SJSA1 (cell line): ENCODE data around the gene AKAP8L. TPM values are rescaled to one million over a fixed set of nuclear protein-coding genes. Genes with fewer than 3 reads are reported as not detected.
A peak's percentile ranks its signal among the peaks of the same experiment; 100 is the strongest.

Experiments used
- DNase-seq, 2 experiments: peaks; one replicate each; pipeline ENCODE4 v3.0.0-alpha.2; 2015 to 2020; ENCODE audit warnings: low spot score in 2 of 2, low read depth in 1 of 2
- H3K27ac ChIP-seq: fragments of 250-450 bp; sonication (Bioruptor Pico); 2 replicates; pipeline ENCODE4 v1.5.1; 2020; ENCODE audit warnings: mild to moderate bottlenecking, moderate library complexity
- H3K27me3 ChIP-seq: fragments of 250-450 bp; sonication (Bioruptor Pico); replicated peaks from 2 replicates; pipeline ENCODE4 v1.5.1; 2020; ENCODE audit warnings: mild to moderate bottlenecking, moderate library complexity
- H3K36me3 ChIP-seq: fragments of 250-450 bp; sonication (Bioruptor Pico); 2 replicates; pipeline ENCODE4 v1.5.1; 2020; ENCODE audit warnings: mild to moderate bottlenecking
- H3K4me1 ChIP-seq: fragments of 250-450 bp; sonication (Bioruptor Pico); replicated peaks from 2 replicates; pipeline ENCODE4 v1.6.1; 2021; ENCODE audit warnings: mild to moderate bottlenecking
- H3K4me3 ChIP-seq: fragments of 250-450 bp; sonication (Bioruptor Pico); 2 replicates; pipeline ENCODE4 v1.5.1; 2020; ENCODE audit warnings: mild to moderate bottlenecking
- H3K9me3 ChIP-seq: fragments of 250-450 bp; sonication (Bioruptor Pico); replicated peaks from 2 replicates; pipeline ENCODE4 v1.5.1; 2020; ENCODE audit warnings: mild to moderate bottlenecking
- total RNA-seq: library from RNA; depleted of rRNA; stranded (reverse); fragments of >200 nt; shearing (Covaris generic); gene quantifications from 2 replicates; pipeline ENCODE4 v1.2.3, GENCODE V29; 2014

AKAP8L gene
- total RNA-seq, 1 experiment from 2014 or later: 82.0 TPM

DNA sequence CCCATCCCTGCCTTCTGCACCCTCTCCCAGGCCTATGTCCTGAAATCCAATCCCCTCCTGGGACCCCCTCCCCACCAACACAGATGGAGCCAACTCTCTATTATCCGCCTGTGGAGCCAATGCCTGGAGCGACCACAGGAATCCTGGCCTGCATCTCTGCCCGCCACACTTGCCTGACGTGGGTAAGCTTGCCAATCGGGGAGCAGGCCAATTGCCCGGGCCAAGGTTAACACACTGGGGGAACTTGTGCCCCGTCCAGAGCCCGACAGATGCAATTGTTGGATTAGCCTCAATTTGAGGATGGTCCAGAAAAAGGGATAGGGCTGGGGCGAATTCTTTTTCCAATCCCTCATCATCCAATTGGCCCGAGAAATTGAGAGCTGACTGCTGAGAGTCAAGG is 25.1 kb upstream of the AKAP8L start:
- Histone ChIP-seq H3K4me3 (no peak overlapping the region), H3K27me3 (no peaks in the 10 kb centered on the region), H3K27ac (no peak overlapping the region), H3K36me3 (no peaks in the 10 kb centered on the region), H3K9me3 (no peaks in the 10 kb centered on the region), H3K4me1 (no peaks in the 10 kb centered on the region; the same call in 1 of the 2 replicates)
- no peak for DNase-seq

DNA sequence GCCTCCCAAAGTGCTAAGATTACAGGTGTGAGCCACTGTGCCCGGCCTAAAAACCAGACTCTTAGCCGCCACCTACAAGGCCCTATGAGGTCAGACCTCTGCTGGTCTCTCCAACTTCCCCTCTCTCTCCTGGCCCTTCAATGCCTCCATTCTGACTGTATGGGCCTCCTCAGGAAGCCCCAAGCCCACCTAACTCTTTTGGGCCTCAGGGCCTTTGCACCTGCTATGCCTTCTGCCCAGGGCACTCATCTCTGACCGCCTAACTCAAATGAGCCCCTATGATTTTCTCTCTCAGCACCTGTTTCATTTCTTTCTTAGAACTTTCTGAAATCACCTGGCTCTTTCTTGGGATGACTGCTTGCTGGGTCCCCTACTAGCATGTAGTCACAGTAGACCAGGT is 24.5 kb upstream of the AKAP8L start:
- Histone ChIP-seq H3K9me3 (no peaks in the 10 kb centered on the region), H3K27me3 (no peaks in the 10 kb centered on the region), H3K4me3 (no peak overlapping the region), H3K36me3 (no peaks in the 10 kb centered on the region), H3K27ac (no peak overlapping the region), H3K4me1 (no peaks in the 10 kb centered on the region)
- DNase-seq: no peak

DNA sequence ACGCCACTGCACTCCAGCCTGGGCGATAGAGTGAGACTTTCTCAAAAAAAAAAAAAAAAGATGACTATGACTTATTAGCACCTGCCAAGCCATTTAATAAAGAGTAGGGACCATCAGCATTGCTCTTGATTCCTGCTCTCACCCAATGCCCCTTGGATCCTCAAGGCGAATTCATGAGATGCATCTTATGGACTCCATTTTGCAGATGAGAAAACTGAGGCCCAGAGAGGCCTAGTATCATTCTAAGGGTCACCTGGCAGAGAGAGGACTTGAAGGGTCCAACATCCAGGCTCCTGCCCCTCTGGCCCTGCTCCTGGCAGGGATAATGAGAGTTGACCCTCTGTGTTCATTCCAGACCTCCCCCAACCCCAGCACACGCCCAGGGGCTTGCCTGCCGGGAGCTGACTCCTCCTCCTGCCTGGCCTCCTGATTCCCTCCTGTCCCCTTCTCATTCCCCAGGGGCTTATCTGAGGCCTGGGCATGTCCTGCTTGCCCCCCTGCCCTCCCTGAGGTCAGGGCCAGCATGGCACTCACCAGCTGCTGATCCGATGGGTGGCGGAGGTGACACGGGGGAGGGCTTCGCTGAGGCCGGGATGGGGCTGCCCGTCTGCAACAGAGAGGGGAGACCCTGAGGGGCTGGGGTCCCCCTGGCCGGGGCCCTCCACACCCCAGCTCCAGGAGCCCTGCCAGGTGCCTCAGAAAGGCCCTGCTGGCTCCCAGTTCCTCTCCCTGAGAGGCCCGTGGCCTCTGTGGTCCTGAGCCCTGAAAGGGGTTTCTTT is 23.5 kb upstream of the AKAP8L start:
- Histone ChIP-seq H3K9me3 (no peaks in the 10 kb centered on the region), H3K27me3 (no peaks in the 10 kb centered on the region), H3K4me1 (no peaks in the 10 kb centered on the region), H3K27ac (no peak overlapping the region), H3K4me3 (no peak overlapping the region), H3K36me3 (no peaks in the 10 kb centered on the region)
- no peak for DNase-seq

DNA sequence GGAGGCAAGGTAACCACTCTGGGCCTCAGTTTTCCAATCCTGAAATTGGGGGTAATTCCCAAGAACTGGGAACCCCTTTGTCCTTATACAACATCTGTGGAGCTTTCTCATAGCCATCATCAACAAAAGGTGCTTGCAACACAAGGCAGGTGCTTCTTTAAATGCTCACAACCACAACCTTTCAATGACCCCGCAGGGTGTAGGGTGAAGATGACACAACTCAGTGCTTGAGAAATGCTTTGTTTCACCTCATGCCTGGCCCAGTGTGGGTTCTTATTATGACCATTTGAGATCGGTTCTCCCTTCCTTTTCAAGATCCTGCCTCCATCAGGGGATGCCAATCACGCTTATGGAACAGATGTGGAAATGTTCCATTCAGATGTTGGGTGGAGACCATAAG is 22.5 kb upstream of the AKAP8L start:
- Histone ChIP-seq H3K27ac (no peak overlapping the region), H3K36me3 (no peaks in the 10 kb centered on the region), H3K27me3 (no peaks in the 10 kb centered on the region), H3K4me1 (no peaks in the 10 kb centered on the region), H3K9me3 (no peaks in the 10 kb centered on the region), H3K4me3 (no peak overlapping the region)
- DNase-seq: no peak

DNA sequence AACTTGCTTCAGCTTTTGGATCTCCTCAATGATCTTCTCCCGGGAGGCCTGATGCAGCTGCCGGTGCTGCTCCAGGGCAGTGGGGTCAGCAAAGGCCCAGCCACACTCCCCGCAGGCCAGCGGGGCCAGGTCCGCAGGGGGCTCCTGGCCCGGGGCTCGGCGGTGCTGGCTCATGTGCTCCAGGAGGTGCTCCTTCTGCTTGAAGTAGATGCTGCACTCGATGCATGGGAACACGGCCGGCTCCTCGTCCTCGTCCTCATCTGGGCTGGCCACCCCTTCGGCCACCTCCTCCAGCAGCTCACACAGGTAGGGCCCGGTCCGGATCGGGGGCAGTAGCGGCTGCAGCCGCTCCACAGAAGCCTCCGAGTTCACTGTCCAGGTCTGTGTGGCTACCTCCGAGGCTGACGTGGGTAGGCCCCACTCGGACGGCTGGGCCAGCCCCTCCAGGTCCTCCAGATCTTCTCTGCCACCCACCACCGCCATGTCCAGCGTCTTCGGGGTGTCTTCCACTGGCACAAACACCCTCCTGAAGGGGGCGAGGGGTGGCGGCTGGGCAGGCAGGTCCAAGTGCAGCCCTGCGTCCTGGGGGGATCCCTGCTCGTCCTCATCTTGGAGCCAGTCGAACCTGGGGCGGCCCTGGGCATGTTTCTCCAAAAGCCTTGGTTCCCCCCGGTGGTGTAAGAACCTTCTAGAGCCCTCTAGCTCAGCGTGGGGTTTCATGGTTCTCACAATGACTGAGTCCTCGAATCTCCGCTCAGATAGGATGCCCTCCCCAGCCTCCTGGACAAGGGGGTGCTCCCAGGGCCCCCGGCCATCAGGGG is 21.2 kb upstream of the AKAP8L start:
- Histone ChIP-seq H3K27ac (no peak overlapping the region), H3K9me3 (no peaks in the 10 kb centered on the region), H3K36me3 (no peaks in the 10 kb centered on the region), H3K4me1 (no peaks in the 10 kb centered on the region), H3K27me3 (no peaks in the 10 kb centered on the region), H3K4me3 (no peak overlapping the region)
- DNase-seq: no peak

DNA sequence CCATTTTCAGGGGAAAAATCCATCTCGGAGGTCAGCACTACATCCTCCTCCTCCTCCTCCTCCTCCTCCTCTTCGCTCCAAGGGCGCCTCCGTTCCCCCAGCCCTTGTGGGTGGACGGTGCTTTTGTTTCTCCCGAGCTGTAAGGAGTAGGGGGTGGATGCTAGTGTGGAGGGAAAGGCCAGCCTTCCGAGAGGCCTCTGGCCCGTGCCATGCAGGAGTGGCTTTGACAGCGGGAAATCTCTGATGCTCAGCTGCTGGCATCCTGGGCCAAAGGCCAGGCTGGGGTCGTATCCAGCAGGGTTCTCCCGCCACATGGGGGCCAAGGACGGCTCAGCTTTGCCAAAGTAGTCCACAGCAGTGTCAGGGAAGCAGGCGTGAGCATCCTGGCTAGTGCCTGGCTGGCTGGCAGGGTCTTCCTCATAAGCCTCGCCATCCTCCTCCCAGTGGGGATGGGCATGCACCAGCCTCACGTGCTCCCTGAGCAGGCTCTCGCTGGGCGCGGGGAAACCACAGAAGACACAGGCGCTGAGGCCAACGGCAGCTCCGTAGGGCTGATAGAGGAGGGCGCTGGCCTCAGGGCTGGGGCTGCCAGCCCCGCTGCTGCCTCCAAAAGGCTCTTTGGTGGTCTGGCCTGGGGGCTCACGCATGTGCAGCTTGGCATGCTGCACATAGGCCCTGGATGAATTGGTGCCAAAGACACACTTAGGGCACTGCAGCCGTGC is 20.5 kb upstream of the AKAP8L start:
- Histone ChIP-seq H3K4me1 (no peaks in the 10 kb centered on the region), H3K4me3 (no peak overlapping the region), H3K27ac (no peak overlapping the region), H3K9me3 (no peaks in the 10 kb centered on the region), H3K36me3 (no peaks in the 10 kb centered on the region), H3K27me3 (no peaks in the 10 kb centered on the region)
- no peak for DNase-seq

DNA sequence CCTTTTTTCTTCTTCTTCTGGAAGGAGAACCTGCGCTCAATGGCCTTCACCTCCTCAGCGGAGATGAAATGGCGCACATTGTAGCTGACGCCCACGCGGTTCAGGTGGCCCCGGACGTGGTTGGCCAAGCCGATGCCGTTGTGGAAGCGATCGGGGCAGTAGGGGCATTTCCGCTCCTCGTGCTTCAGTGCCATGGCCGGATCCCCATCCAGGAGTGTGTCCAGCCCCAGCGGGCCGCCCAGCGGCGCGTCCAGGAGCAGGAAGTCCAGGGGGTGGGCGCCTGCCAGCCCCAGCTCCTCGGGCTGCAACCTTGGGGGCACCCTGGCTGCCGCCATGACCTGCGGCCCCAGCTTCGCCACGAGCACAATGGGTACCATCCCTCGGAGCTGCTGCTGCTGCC is 19.8 kb upstream of the AKAP8L start:
- Histone ChIP-seq H3K9me3 (no peaks in the 10 kb centered on the region), H3K27me3 (no peaks in the 10 kb centered on the region), H3K4me3 (no peak overlapping the region), H3K4me1 (peaks cover under 1% of the 10 kb centered on the region), H3K27ac (no peak overlapping the region), H3K36me3 (no peaks in the 10 kb centered on the region)
- no peak for DNase-seq

DNA sequence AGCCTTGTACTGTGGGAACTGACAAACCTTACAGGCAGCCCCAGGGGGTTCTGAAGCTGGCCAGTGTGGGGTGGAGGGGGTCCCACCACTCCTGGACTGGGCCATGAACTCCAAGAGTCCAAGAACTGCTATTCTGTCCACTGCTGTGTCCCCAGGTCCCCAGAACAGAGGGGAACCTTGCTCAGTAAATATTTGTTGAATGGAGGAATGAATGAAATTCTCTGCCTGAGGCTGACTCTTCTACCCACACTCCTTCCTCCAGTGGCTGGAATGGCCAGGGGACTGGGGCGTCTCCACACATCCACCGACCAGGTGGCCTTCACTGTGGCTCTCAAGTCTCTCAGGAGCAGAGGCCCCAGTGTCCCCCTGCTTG is 19.3 kb upstream of the AKAP8L start:
- Histone ChIP-seq H3K27me3 (no peaks in the 10 kb centered on the region), H3K4me1 (peaks cover 4% of the 10 kb centered on the region), H3K9me3 (no peaks in the 10 kb centered on the region), H3K27ac (no peak overlapping the region), H3K36me3 (no peaks in the 10 kb centered on the region), H3K4me3 (no peak overlapping the region)
- no peak for DNase-seq

DNA sequence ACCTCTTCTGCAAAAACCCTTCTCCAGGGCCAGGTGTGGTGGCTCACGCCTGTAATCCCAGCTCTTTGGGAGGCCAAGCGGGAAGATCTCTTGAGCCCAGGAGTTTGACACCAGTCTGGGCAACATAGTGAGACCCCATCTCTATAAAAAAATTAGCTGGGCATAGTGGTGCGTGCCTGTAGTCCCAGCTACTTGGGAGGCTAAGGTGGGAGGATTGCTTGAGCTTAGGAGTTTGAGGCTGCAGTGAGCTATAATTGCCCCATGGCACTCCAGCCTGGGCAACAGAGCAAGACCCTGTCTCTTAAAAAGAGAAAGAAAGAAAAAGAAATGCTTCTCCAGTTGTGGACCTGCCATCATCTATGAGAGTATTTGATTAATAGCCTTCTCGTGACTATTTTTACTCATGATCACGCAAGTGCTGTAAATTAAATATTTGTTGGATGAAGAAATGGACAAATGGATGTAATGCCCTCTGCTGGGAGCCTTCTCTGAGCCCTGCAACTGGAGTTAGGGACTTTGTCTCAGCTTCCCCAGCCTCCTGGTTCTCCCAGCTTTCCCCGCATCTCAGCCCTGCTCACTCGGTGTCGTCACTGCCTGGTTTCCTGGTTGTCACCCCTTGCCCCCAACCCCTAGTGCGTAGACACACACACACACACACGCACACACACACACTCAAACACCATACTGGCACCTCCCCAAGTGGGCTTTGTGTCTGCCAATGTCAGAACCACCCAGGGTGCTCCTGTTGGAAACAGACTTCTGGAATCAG is 18.8 kb upstream of the AKAP8L start:
- DNase-seq: no peak
- Histone ChIP-seq H3K27me3 (no peaks in the 10 kb centered on the region), H3K4me1 (peaks cover 4% of the 10 kb centered on the region), H3K27ac (no peak overlapping the region), H3K4me3 (no peak overlapping the region), H3K36me3 (no peaks in the 10 kb centered on the region), H3K9me3 (no peaks in the 10 kb centered on the region)

DNA sequence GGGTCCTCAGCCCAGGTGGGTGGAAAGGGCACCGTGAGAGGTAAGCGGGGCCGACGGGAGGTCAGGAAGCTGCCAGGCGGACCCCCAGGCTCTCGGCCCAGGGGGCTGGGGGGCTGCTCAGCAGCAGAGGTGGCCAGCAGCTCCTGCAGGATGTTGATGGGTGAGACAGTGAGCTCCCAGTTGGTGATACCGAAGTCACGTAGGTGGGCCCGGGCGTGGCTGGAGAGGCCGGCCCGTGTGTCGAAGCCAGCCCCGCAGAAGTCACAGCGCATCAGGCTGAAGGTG is 18.0 kb upstream of the AKAP8L start:
- Histone ChIP-seq H3K4me1 (peaks cover 5% of the 10 kb centered on the region), H3K27ac (no peak overlapping the region), H3K9me3 (no peaks in the 10 kb centered on the region), H3K36me3 (peaks cover 5% of the 10 kb centered on the region), H3K4me3 (no peak overlapping the region), H3K27me3 (no peaks in the 10 kb centered on the region)
- no peak for DNase-seq

DNA sequence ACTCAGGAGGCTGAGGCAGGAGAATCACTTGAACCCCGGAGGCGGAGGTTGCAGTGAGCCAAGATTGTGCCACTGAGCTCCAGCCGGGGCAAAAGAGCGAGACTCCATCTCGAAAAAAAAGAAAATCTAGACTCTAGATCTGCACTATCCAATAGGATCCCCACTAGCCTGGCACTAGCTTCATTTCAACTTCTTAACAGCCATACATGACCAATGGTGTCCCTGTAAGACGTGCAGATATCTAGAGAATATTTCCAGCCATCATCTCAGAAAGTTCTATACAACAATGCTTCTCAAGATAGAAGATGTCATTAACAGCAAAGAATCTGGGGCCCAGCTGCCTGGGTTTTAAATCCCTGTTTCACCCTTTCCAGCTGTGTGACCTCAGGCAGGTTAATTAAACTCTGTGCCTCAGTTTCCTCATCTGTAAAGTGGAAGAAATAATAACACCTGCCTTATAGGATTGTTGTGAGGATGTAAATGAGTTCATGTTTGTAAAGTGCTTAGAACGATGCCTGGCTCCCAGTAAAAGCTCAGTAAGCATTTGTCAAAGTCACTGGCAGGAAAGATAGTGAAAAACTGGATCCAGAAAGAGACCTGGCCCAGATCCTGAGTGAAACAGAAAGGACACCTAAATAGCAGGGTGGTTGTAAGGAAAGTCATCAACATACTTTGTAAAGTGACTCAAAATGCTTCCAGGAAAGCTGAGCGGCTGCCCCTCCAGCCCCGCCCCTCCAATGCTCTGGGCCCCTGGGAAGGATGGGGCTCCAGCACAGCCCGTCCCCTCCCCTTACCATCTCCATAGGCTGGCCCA is 17.4 kb upstream of the AKAP8L start:
- H3K4me1 ChIP-seq: peaks cover 10% of the 10 kb centered on the region
- no peaks in the 10 kb centered on the region for H3K9me3 ChIP-seq
- DNase-seq: no peak
- no peak overlapping the region for H3K27ac ChIP-seq
- no peak overlapping the region for H3K4me3 ChIP-seq
- H3K36me3 ChIP-seq: peaks cover 8% of the 10 kb centered on the region
- no peaks in the 10 kb centered on the region for H3K27me3 ChIP-seq

DNA sequence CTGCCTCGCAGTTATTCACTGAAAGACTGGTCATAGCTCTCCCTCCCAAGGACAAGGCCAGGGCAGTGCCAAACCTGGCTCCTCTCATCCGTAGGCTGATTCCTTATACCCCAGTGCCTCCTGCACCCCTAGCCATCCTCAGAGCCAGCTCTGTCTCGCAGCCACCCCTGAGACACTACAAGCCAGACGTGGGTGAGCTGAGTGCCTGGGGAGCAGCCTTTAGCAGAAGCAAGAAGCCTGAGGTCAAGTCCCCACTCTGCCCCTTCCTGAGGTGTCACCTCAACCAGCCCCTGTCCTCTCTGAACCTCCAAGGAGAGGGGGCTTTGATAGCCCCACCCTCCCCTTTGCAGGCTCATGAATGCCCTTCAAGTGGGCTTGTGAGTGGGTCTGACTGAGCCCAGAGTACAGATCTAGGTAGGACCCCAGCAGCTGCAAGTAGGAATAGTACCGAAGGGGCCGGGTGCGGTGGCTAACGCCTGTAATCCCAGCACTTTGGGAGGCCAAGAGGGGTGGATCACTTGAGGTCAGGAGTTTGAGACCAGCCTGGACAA is 14.8 kb upstream of the AKAP8L start:
- Histone ChIP-seq H3K4me1 (peaks cover 19% of the 10 kb centered on the region), H3K27me3 (no peaks in the 10 kb centered on the region), H3K4me3 (peak overlapping the region; percentile 89), H3K27ac (no peak overlapping the region), H3K36me3 (peaks cover 32% of the 10 kb centered on the region), H3K9me3 (no peaks in the 10 kb centered on the region)
- DNase-seq: no peak
